Trophoblast cell (in vitro differentiated cells and primary cell): ENCODE data around the gene PRM3.
A peak's percentile ranks its signal among the peaks of the same experiment; 100 is the strongest.

Source experiments
- DNase-seq, 2 donors: peaks; one replicate each; pipeline ENCODE4 v3.0.0-alpha.2; 2016
- H2AFZ ChIP-seq: 2 replicates; pipeline ENCODE4 v1.6.1; 2013; ENCODE audit warnings: low read length, moderate library complexity, mild to moderate bottlenecking; ENCODE audit not compliant: insufficient read depth, poor library complexity
- H2AK5ac ChIP-seq: 2 replicates; pipeline ENCODE4 v1.6.1; 2013; ENCODE audit warnings: mild to moderate bottlenecking, low read length
- H2BK120ac ChIP-seq: 2 replicates; pipeline ENCODE4 v1.6.1; 2013; ENCODE audit warnings: low read length, mild to moderate bottlenecking, moderate library complexity; ENCODE audit not compliant: insufficient read depth, poor library complexity
- H2BK12ac ChIP-seq: 2 replicates; pipeline ENCODE4 v1.6.1; 2013; ENCODE audit warnings: mild to moderate bottlenecking, low read length, moderate library complexity
- H2BK5ac ChIP-seq: 2 replicates; pipeline ENCODE4 v1.6.1; 2013; ENCODE audit warnings: low read length, low read depth, moderate library complexity, mild to moderate bottlenecking; ENCODE audit not compliant: poor library complexity
- H3K14ac ChIP-seq: 2 replicates; pipeline ENCODE4 v1.6.1; 2013; ENCODE audit warnings: mild to moderate bottlenecking, low read length
- H3K18ac ChIP-seq: 2 replicates; pipeline ENCODE4 v1.6.1; 2013; ENCODE audit warnings: mild to moderate bottlenecking, low read length
- H3K23ac ChIP-seq: 2 replicates; pipeline ENCODE4 v1.6.1; 2013; ENCODE audit warnings: low read length
- H3K27ac ChIP-seq: 2 replicates; pipeline ENCODE4 v1.5.1; 2013; ENCODE audit warnings: low read depth, mild to moderate bottlenecking, inconsistent platforms, low read length, moderate library complexity
- H3K27me3 ChIP-seq: 2 replicates; pipeline ENCODE4 v1.6.1; 2013; ENCODE audit warnings: inconsistent platforms, mild to moderate bottlenecking, low read length, moderate library complexity; ENCODE audit not compliant: insufficient read depth
- H3K36me3 ChIP-seq, 2 experiments: 1 replicate in 1 of 2; 2 replicates in 1 of 2; pipeline ENCODE4 v1.6.1; 2013; ENCODE audit warnings: low read length in 2 of 2, mild to moderate bottlenecking in 2 of 2, moderate library complexity in 1 of 2; ENCODE audit not compliant: insufficient read depth in 2 of 2, control insufficient read depth in 1 of 2
- H3K4ac ChIP-seq: 2 replicates; pipeline ENCODE4 v1.6.1; 2013; ENCODE audit warnings: low read depth, mild to moderate bottlenecking, low read length, moderate library complexity
- H3K4me1 ChIP-seq, 2 experiments: 1 replicate in 1 of 2; 2 replicates in 1 of 2; pipeline ENCODE4 v1.6.1; 2013; ENCODE audit warnings: low read length in 2 of 2, mild to moderate bottlenecking in 2 of 2, moderate library complexity in 1 of 2; ENCODE audit not compliant: insufficient read depth in 2 of 2, control insufficient read depth in 1 of 2
- H3K4me2 ChIP-seq: 2 replicates; pipeline ENCODE4 v1.6.1; 2013; ENCODE audit warnings: inconsistent platforms, mild to moderate bottlenecking, low read length, moderate library complexity
- H3K4me3 ChIP-seq: 2 replicates; pipeline ENCODE4 v1.5.1; 2013; ENCODE audit warnings: mild to moderate bottlenecking, low read depth, low read length, inconsistent platforms
- H3K79me1 ChIP-seq: one replicate; pipeline ENCODE4 v1.6.1; 2013; ENCODE audit warnings: low read length
- H3K79me2 ChIP-seq: 2 replicates; pipeline ENCODE4 v1.6.1; 2013; ENCODE audit warnings: low read length, mild to moderate bottlenecking; ENCODE audit not compliant: control insufficient read depth, insufficient read depth, poor library complexity
- H3K9ac ChIP-seq: 2 replicates; pipeline ENCODE4 v1.6.1; 2013; ENCODE audit warnings: mild to moderate bottlenecking, low read length
- H3K9me3 ChIP-seq: 2 replicates; pipeline ENCODE4 v1.6.1; 2013; ENCODE audit warnings: low read depth, mild to moderate bottlenecking, control low read depth, inconsistent platforms, low read length; ENCODE audit not compliant: insufficient read depth
- H4K12ac ChIP-seq: 2 replicates; pipeline ENCODE4 v1.6.1; 2013; ENCODE audit warnings: low read depth, mild to moderate bottlenecking, low read length, moderate library complexity
- H4K8ac ChIP-seq: 2 replicates; pipeline ENCODE4 v1.6.1; 2013; ENCODE audit warnings: low read depth, mild to moderate bottlenecking, low read length, moderate library complexity
- H4K91ac ChIP-seq: one replicate; pipeline ENCODE4 v1.6.1; 2013; ENCODE audit warnings: low read depth, mild to moderate bottlenecking, low read length, moderate library complexity
- WGBS: extraction: QIAGEN DNeasy Blood & Tissue Kit; methylation state at CpG from one replicate; pipeline ENCODE4 v1.1.7; 2013; ENCODE audit warnings: missing lambda C conversion rate; ENCODE audit not compliant: insufficient read length, insufficient coverage; ENCODE audit errors: extremely low coverage; 5-methylcytosine and 5-hydroxymethylcytosine counted together

The PRM3 gene

DNA sequence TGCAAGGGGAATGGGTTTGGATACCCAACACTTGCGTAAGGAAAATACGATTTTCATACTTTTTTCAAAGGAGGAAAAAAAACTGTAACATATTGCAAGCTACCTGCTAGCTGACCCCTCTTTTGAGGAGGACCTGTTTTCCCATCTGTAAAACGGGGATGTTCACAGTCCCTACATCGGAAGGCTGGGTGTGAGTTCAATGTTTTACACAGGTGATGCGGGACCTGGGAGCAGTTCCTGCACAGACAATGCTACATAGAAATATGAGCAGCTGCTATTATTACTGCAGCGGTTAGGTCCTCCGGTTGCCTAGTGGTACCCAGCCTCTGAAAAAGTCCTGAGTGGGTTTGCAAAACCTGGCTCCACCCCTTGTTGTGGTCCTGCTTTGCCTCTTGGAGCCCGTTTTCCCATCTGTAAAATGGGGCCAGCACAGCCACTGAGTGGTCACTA is 20.9 kb downstream of the PRM3 start:
- H4K12ac ChIP-seq = no peak overlapping the region
- peaks cover 18% of the 10 kb centered on the region for H3K79me2 ChIP-seq
- no peak overlapping the region for H2AFZ ChIP-seq
- no peak overlapping the region for H3K14ac ChIP-seq
- H3K23ac ChIP-seq = no peak overlapping the region
- no CpG with 5 or more reads among the region's 8 CpGs for WGBS
- peaks cover 20% of the 10 kb centered on the region for H3K79me1 ChIP-seq
- H3K4me2 ChIP-seq = no peak overlapping the region
- H3K4me3 ChIP-seq = no peak overlapping the region
- H3K18ac ChIP-seq = no peak overlapping the region
- no peak for DNase-seq
- no peak overlapping the region for H4K8ac ChIP-seq
- H3K27me3 ChIP-seq = no peaks in the 10 kb centered on the region
- H2BK120ac ChIP-seq = no peak overlapping the region
- H3K9me3 ChIP-seq = no peaks in the 10 kb centered on the region
- no peak overlapping the region for H3K4ac ChIP-seq
- H2BK5ac ChIP-seq = no peak overlapping the region
- H3K27ac ChIP-seq = no peak overlapping the region
- H2BK12ac ChIP-seq = no peak overlapping the region
- H3K36me3 ChIP-seq = peaks cover 7 to 8% of the 10 kb centered on the region in 2 experiments
- no peak overlapping the region for H2AK5ac ChIP-seq
- H4K91ac ChIP-seq = no peak overlapping the region
- H3K9ac ChIP-seq = no peak overlapping the region
- peaks cover 12 to 19% of the 10 kb centered on the region in 2 experiments for H3K4me1 ChIP-seq

DNA sequence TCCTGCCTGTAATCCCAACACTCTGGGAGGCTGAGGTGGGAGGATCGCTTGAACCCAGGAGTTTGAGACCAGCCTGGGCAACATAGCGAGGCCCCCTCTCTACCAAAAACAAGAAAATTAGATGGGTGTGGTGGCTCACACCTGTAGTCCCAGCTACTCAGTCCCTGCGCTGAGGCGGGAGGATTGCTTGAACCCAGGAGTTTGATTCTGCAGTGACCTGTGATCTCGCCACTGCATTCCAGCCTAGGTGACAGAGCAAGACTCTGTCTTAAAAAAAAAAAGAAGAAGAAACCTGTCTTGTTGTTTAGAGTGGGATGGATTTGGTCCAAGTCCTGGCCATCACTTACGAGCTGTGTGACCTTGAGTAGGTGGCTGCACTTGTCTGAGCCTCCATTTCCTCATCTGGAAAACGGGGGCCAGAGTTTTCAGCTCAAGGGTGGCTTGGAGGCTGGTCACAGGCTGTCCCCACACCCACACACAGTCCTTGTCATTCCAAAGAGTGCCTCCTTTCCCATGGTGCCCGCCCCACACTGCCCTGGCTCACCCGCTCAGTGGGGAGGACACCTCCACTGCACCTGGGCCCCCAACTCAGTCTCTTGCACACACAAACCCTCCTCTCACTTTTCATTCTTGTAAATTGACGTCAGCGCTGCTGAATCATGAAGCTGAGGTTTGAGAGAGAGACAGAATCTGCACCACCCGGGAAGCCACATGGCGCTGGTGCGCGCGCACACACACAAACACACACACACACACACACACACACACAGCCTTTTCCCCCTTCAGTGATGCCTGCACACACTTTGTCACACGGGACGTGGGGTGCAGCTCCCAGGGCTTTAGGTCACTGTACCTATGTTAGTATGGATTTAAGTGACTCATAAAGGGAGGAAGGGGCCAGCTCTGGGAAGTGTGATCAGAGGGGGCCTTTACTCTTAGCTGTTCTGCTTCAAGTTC is 21.6 kb downstream of the PRM3 start:
- Histone ChIP-seq H4K12ac (no peak overlapping the region), H2AFZ (no peak overlapping the region), H4K8ac (no peak overlapping the region), H2BK12ac (no peak overlapping the region), H3K4me2 (no peak overlapping the region), H2BK5ac (no peak overlapping the region), H4K91ac (no peak overlapping the region), H3K27me3 (no peaks in the 10 kb centered on the region), H3K18ac (no peak overlapping the region), H2AK5ac (no peak overlapping the region), H2BK120ac (no peak overlapping the region), H3K4me3 (no peak overlapping the region), H3K9ac (no peak overlapping the region), H3K4me1 (peaks cover 9 to 14% of the 10 kb centered on the region in 2 experiments), H3K79me1 (peaks cover 17% of the 10 kb centered on the region), H3K36me3 (peaks cover 7 to 8% of the 10 kb centered on the region in 2 experiments), H3K79me2 (peaks cover 18% of the 10 kb centered on the region), H3K27ac (no peak overlapping the region), H3K4ac (no peak overlapping the region), H3K14ac (no peak overlapping the region), H3K23ac (no peak overlapping the region), H3K9me3 (no peaks in the 10 kb centered on the region)
- no peak for DNase-seq
- no CpG with 5 or more reads among the region's 18 CpGs for WGBS

DNA sequence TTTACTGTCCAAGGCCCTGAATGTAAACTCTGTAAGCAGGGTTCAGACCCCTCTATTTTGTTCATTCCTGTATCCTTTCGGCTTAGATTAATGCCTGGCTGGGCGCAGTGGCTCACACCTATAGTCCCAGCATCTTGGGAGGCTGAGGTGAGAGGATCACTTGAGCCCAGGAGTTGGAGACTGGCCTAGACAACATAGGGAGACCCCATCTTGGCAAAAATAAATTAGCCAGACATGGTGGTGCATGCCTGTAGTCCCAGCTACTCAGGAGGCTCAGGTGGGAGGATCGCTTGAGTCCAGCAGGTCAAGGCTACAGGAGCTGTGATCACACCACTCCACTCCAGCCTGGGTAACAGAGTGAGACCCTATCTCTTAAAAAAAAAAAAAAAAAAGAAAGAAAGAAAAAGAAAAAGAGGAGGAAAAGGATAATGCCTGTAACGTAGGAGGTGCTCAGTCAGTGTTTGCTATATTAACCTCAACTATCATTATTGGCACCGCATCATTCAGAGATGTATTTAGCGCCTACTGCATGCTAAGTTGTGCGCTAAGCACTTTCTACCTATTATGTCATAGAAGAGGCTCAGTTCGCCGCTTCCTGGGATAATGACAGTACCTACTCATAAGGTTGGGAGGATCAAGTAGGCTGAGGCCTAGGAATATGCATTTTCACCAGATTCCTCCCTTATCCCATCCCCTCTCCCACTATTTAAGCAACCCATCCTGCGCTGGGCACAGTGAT is 22.5 kb downstream of the PRM3 start:
- Histone ChIP-seq H3K27ac (no peak overlapping the region), H3K4ac (no peak overlapping the region), H4K8ac (no peak overlapping the region), H3K4me3 (no peak overlapping the region), H2BK5ac (no peak overlapping the region), H3K4me1 (peaks cover 7 to 12% of the 10 kb centered on the region in 2 experiments), H3K4me2 (no peak overlapping the region), H4K91ac (no peak overlapping the region), H3K9ac (no peak overlapping the region), H2AFZ (no peak overlapping the region), H3K36me3 (peaks cover 7 to 8% of the 10 kb centered on the region in 2 experiments), H3K79me2 (peaks cover 14% of the 10 kb centered on the region), H3K79me1 (peaks cover 10% of the 10 kb centered on the region), H3K23ac (no peak overlapping the region), H2BK120ac (no peak overlapping the region), H2AK5ac (no peak overlapping the region), H3K9me3 (no peaks in the 10 kb centered on the region), H3K27me3 (no peaks in the 10 kb centered on the region), H3K18ac (no peak overlapping the region), H2BK12ac (no peak overlapping the region), H4K12ac (no peak overlapping the region), H3K14ac (no peak overlapping the region)
- no peak for DNase-seq
- no CpG with 5 or more reads among the region's 10 CpGs for WGBS

DNA sequence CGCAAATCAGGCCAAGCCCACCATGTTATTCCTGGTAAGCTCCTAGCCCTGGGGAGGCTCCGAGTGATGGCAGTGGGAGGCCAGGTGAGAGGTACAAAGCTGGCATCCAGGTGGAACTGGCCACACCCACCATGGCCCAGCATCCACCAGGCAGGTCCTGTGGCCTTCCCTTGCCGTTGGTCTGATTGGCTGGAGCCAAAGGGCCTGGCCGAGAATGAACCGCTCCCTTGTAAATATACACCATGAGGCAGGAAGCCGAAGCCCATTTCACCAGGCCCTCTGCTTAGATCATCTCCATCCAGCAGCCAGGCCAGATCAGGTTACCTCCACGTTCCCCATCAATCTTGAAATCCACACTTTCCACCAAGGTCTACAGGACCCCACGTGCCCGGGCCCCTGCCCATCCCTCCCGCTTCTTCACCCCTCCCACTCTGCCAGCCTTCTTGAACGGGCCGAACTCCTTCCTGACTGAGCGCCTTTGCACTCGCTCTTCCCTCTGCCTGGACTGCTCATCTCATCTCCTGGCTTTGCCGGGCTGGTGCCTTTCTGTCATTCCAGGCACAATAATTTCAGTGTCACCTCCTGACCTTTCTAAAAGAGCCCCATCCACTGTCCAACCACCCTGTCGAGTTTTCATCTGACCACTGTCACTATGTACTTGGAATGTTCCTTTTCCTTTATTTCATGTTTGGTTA is 23.2 kb downstream of the PRM3 start:
- DNase-seq = peak in 1 of 2 donors; percentile 18
- WGBS = no CpG with 5 or more reads among the region's 16 CpGs
- no peak overlapping the region for H2BK12ac ChIP-seq
- no peak overlapping the region for H3K4ac ChIP-seq
- H3K9me3 ChIP-seq = no peaks in the 10 kb centered on the region
- peaks cover 7 to 12% of the 10 kb centered on the region in 2 experiments for H3K4me1 ChIP-seq
- H3K18ac ChIP-seq = no peak overlapping the region
- no peak overlapping the region for H4K12ac ChIP-seq
- no peak overlapping the region for H4K8ac ChIP-seq
- no peak overlapping the region for H3K23ac ChIP-seq
- no peak overlapping the region for H2BK120ac ChIP-seq
- no peaks in the 10 kb centered on the region for H3K27me3 ChIP-seq
- peaks cover 8% of the 10 kb centered on the region for H3K79me2 ChIP-seq
- H2BK5ac ChIP-seq = no peak overlapping the region
- H3K14ac ChIP-seq = no peak overlapping the region
- no peak overlapping the region for H2AFZ ChIP-seq
- no peak overlapping the region for H4K91ac ChIP-seq
- H3K79me1 ChIP-seq = peaks cover 5% of the 10 kb centered on the region
- H3K4me3 ChIP-seq = no peak overlapping the region
- H3K4me2 ChIP-seq = no peak overlapping the region
- no peak overlapping the region for H3K27ac ChIP-seq
- no peak overlapping the region for H3K9ac ChIP-seq
- H2AK5ac ChIP-seq = no peak overlapping the region
- H3K36me3 ChIP-seq = peaks cover 7 to 8% of the 10 kb centered on the region in 2 experiments
